GM23338 (cell line): ENCODE measurements around the gene MT1E.

ENCODE experiments used
- CREB1 ChIP-seq: fragments of 250-450 bp; sonication (Bioruptor Pico); IDR thresholded peaks from 2 replicates; pipeline ENCODE4 v1.5.0; 2020; ENCODE audit warnings: low read depth, mild to moderate bottlenecking, moderate library complexity
- EZH2 ChIP-seq: fragments of 200-600 bp; sonication (generic); IDR thresholded peaks from one replicate; pipeline ENCODE4 v1.8.0; 2017; ENCODE audit warnings: antibody characterized with exemption, mild to moderate bottlenecking, low read depth; ENCODE audit not compliant: unreplicated experiment
- EZH2phosphoT487 ChIP-seq: fragments of 200-600 bp; sonication (generic); IDR thresholded peaks from one replicate; pipeline ENCODE4 v1.8.1; 2018; ENCODE audit warnings: antibody characterized with exemption; ENCODE audit not compliant: unreplicated experiment
- JUNB ChIP-seq: IDR thresholded peaks from one replicate; pipeline ENCODE4 v1.6.1; 2016; ENCODE audit warnings: antibody characterized with exemption; ENCODE audit not compliant: unreplicated experiment
- NANOG ChIP-seq: IDR thresholded peaks from 2 replicates; pipeline ENCODE4 v1.6.1; 2016; ENCODE audit warnings: antibody characterized with exemption, borderline replicate concordance
- POLR2AphosphoS5 ChIP-seq: IDR thresholded peaks from 2 replicates; pipeline ENCODE4 v1.6.1; 2016; ENCODE audit warnings: antibody characterized with exemption, low read depth
- TF ChIP-seq, protein P1 (sequence below), 2 experiments: fragments of 200-600 bp in 1 of 2; sonication (generic) in 1 of 2; conservative IDR thresholded peaks; 2 replicates each; pipeline versions ENCODE4 v1.5.1 to v1.6.1; 2016 to 2017; ENCODE audit warnings: antibody characterized with exemption in 2 of 2, low read depth in 2 of 2, mild to moderate bottlenecking in 2 of 2, moderate library complexity in 1 of 2
- TF ChIP-seq, protein P2 (sequence below): IDR thresholded peaks from one replicate; pipeline ENCODE4 v1.6.1; 2018; ENCODE audit warnings: antibody characterized with exemption; ENCODE audit not compliant: unreplicated experiment
- TF ChIP-seq, protein P3 (sequence below): fragments of 250-450 bp; sonication (Bioruptor Pico); IDR thresholded peaks from 2 replicates; pipeline ENCODE4 v1.5.0; 2020; ENCODE audit warnings: mild to moderate bottlenecking, moderate library complexity

DNA sequence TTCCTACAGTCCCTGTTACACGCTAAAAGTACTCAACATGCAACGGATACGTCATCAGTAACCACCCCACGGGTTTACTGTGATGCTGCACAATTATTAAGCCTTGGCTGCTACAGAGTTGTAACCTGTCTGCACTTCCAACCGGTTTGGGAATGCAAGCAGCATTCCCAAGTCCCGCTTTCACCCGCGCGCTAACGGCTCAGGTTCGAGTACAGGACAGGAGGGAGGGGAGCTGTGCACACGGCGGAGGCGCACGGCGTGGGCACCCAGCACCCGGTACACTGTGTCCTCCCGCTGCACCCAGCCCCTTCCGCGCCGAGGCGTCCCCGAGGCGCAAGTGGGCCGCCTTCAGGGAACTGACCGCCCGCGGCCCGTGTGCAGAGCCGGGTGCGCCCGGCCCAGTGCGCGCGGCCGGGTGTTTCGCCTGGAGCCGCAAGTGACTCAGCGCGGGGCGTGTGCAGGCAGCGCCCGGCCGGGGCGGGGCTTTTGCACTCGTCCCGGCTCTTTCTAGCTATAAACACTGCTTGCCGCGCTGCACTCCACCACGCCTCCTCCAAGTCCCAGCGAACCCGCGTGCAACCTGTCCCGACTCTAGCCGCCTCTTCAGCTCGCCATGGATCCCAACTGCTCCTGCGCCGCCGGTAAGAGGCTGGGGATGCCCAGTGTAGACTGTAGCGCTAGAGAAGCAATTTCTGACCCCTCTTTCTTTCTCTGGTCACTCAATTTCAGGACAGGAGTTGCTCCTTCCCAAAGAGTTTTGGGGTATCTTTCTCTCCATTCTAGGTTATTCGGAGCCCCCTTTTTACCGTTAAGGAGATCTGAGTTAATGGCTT lies 17.3 kb upstream of the MT1E start, which contains the start of gene MT2A:
- TF ChIP-seq, protein P1, sequence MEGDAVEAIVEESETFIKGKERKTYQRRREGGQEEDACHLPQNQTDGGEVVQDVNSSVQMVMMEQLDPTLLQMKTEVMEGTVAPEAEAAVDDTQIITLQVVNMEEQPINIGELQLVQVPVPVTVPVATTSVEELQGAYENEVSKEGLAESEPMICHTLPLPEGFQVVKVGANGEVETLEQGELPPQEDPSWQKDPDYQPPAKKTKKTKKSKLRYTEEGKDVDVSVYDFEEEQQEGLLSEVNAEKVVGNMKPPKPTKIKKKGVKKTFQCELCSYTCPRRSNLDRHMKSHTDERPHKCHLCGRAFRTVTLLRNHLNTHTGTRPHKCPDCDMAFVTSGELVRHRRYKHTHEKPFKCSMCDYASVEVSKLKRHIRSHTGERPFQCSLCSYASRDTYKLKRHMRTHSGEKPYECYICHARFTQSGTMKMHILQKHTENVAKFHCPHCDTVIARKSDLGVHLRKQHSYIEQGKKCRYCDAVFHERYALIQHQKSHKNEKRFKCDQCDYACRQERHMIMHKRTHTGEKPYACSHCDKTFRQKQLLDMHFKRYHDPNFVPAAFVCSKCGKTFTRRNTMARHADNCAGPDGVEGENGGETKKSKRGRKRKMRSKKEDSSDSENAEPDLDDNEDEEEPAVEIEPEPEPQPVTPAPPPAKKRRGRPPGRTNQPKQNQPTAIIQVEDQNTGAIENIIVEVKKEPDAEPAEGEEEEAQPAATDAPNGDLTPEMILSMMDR (conservative IDR thresholded peaks at IDR 0.05; ENCODE audit: low read depth in 2 of 2), result no peak
- TF ChIP-seq, protein P2, sequence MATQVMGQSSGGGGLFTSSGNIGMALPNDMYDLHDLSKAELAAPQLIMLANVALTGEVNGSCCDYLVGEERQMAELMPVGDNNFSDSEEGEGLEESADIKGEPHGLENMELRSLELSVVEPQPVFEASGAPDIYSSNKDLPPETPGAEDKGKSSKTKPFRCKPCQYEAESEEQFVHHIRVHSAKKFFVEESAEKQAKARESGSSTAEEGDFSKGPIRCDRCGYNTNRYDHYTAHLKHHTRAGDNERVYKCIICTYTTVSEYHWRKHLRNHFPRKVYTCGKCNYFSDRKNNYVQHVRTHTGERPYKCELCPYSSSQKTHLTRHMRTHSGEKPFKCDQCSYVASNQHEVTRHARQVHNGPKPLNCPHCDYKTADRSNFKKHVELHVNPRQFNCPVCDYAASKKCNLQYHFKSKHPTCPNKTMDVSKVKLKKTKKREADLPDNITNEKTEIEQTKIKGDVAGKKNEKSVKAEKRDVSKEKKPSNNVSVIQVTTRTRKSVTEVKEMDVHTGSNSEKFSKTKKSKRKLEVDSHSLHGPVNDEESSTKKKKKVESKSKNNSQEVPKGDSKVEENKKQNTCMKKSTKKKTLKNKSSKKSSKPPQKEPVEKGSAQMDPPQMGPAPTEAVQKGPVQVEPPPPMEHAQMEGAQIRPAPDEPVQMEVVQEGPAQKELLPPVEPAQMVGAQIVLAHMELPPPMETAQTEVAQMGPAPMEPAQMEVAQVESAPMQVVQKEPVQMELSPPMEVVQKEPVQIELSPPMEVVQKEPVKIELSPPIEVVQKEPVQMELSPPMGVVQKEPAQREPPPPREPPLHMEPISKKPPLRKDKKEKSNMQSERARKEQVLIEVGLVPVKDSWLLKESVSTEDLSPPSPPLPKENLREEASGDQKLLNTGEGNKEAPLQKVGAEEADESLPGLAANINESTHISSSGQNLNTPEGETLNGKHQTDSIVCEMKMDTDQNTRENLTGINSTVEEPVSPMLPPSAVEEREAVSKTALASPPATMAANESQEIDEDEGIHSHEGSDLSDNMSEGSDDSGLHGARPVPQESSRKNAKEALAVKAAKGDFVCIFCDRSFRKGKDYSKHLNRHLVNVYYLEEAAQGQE, result no peak
- TF ChIP-seq EZH2 (peak; percentile 37), EZH2phosphoT487 (no peak), CREB1 (CRISPR knock-in tag) (no peak), POLR2AphosphoS5 (peak; percentile 44; the same call in 1 of the 2 replicates), JUNB (no peak), NANOG (no peak)
- TF ChIP-seq, protein P3, sequence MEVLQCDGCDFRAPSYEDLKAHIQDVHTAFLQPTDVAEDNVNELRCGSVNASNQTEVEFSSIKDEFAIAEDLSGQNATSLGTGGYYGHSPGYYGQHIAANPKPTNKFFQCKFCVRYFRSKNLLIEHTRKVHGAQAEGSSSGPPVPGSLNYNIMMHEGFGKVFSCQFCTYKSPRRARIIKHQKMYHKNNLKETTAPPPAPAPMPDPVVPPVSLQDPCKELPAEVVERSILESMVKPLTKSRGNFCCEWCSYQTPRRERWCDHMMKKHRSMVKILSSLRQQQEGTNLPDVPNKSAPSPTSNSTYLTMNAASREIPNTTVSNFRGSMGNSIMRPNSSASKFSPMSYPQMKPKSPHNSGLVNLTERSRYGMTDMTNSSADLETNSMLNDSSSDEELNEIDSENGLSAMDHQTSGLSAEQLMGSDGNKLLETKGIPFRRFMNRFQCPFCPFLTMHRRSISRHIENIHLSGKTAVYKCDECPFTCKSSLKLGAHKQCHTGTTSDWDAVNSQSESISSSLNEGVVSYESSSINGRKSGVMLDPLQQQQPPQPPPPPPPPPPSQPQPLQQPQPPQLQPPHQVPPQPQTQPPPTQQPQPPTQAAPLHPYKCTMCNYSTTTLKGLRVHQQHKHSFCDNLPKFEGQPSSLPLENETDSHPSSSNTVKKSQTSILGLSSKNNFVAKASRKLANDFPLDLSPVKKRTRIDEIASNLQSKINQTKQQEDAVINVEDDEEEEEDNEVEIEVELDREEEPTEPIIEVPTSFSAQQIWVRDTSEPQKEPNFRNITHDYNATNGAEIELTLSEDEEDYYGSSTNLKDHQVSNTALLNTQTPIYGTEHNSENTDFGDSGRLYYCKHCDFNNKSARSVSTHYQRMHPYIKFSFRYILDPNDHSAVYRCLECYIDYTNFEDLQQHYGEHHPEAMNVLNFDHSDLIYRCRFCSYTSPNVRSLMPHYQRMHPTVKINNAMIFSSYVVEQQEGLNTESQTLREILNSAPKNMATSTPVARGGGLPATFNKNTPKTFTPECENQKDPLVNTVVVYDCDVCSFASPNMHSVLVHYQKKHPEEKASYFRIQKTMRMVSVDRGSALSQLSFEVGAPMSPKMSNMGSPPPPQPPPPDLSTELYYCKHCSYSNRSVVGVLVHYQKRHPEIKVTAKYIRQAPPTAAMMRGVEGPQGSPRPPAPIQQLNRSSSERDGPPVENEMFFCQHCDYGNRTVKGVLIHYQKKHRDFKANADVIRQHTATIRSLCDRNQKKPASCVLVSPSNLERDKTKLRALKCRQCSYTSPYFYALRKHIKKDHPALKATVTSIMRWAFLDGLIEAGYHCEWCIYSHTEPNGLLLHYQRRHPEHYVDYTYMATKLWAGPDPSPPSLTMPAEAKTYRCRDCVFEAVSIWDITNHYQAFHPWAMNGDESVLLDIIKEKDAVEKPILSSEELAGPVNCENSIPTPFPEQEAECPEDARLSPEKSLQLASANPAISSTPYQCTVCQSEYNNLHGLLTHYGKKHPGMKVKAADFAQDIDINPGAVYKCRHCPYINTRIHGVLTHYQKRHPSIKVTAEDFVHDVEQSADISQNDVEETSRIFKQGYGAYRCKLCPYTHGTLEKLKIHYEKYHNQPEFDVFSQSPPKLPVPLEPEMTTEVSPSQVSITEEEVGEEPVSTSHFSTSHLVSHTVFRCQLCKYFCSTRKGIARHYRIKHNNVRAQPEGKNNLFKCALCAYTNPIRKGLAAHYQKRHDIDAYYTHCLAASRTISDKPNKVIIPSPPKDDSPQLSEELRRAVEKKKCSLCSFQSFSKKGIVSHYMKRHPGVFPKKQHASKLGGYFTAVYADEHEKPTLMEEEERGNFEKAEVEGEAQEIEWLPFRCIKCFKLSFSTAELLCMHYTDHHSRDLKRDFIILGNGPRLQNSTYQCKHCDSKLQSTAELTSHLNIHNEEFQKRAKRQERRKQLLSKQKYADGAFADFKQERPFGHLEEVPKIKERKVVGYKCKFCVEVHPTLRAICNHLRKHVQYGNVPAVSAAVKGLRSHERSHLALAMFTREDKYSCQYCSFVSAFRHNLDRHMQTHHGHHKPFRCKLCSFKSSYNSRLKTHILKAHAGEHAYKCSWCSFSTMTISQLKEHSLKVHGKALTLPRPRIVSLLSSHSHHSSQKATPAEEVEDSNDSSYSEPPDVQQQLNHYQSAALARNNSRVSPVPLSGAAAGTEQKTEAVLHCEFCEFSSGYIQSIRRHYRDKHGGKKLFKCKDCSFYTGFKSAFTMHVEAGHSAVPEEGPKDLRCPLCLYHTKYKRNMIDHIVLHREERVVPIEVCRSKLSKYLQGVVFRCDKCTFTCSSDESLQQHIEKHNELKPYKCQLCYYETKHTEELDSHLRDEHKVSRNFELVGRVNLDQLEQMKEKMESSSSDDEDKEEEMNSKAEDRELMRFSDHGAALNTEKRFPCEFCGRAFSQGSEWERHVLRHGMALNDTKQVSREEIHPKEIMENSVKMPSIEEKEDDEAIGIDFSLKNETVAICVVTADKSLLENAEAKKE (CRISPR knock-in tag), result no peak
